ENCODE measurements around the gene SPIRE1. TPM values are rescaled to one million over a fixed set of nuclear protein-coding genes. Genes with fewer than 3 reads are reported as not detected.

SPIRE1 gene
- total and polyA plus RNA-seq, 2 of the 4 experiments (the other 2 are of a cell fraction), result 11.6 to 31.4 TPM

DNA sequence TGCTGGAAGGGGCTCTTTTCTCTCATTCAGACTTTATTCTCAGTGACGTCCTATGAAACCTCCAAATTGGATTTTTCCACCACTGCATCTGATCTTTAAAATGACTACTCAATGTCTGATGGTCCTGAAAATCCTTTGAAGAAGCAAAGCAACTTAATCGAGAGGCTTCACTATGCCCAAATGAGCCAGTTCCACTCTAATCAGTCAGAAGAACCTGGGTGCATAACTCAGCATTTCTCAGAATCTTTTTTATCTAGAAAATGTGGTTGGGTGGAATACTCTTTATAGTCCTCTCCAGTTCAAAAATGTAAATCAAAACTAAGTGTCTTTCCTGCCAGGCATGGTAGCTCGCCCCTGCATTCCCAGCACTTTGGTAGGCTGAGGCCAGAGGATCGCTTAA is 189.5 kb downstream of the SPIRE1 start:
- no peak for TF ChIP-seq RAD21 (IDR thresholded peaks at IDR 0.05; ENCODE audit: low read length)
- H3K9me1 ChIP-seq (ENCODE audit: insufficient read depth, low read length), result peaks cover 12% of the 10 kb centered on the region; the same call in 1 of the 2 replicates
- H2BK120ac ChIP-seq (ENCODE audit: low read depth, low read length), result no peak overlapping the region
- in situ Hi-C loops (cut with MboI; ENCODE audit: low sequenced_read_pairs), result no loop called here
- no peak overlapping the region for H4K5ac ChIP-seq (ENCODE audit: low read depth, low read length)
- WGBS, 2 experiments (ENCODE audit: extremely low coverage in 2 of 2, insufficient read length in 1 of 2), result no CpG with 5 or more reads among the region's 4 CpGs
- peaks cover 3% of the 10 kb centered on the region for H3K36me3 ChIP-seq (ENCODE audit: control insufficient read depth, insufficient read depth, low read length)
- H3K23ac ChIP-seq (ENCODE audit: low read depth, low read length), result no peak overlapping the region
- no peak overlapping the region for H2AFZ ChIP-seq (replicated peaks; ENCODE audit: low read length, poor library complexity)
- no peak overlapping the region for H4K8ac ChIP-seq (ENCODE audit: low read depth in 2 of 2, low read length in 2 of 2)
- H2BK20ac ChIP-seq (ENCODE audit: low read depth, low read length), result no peak overlapping the region
- DNase-seq (no peak), ATAC-seq (ENCODE audit: low read depth) (no peak)
- no peak overlapping the region for H2AK5ac ChIP-seq (ENCODE audit: low read depth, low read length)
- H2BK15ac ChIP-seq (ENCODE audit: low read depth, low read length), result no peak overlapping the region
- POLR2A ChIA-PET (ENCODE audit: unreplicated experiment), result no interaction called here
- H3K9ac ChIP-seq (ENCODE audit: low read depth, low read length), result no peak overlapping the region
- intact Hi-C loops (cut with micrococcal nuclease), result no loop called here
- H4K20me1 ChIP-seq (ENCODE audit: insufficient read depth, low read length), result no peaks in the 10 kb centered on the region
- no TSS peak for BruUV-seq (replicated peaks)
- H3K4me1 ChIP-seq (ENCODE audit: control insufficient read depth, insufficient read depth, low read length), result no peaks in the 10 kb centered on the region
- H3K4me2 ChIP-seq (ENCODE audit: low read depth, low read length), result no peak overlapping the region
- H3K9me3 ChIP-seq (ENCODE audit: control insufficient read depth, insufficient read depth, low read length), result no peaks in the 10 kb centered on the region
- dilution Hi-C loops (cut with HindIII; ENCODE audit: low sequenced_read_pairs, unreplicated experiment), result no loop called here
- H2AK9ac ChIP-seq (replicated peaks; ENCODE audit: low read depth, low read length, poor library complexity), result no peak overlapping the region
- no peak overlapping the region for H3K14ac ChIP-seq (replicated peaks; ENCODE audit: low read depth, low read length)
- H3K56ac ChIP-seq (ENCODE audit: extremely low read depth, insufficient read depth, low read length), result no peak overlapping the region
- no peaks in the 10 kb centered on the region; a peak in 1 of 4 replicates for H3K79me1 ChIP-seq (ENCODE audit: low read depth in 1 of 2, low read length in 2 of 2)
- no peak overlapping the region for H3K18ac ChIP-seq (ENCODE audit: low read depth, low read length)
- no peak overlapping the region for H2BK5ac ChIP-seq (ENCODE audit: low read depth, low read length, poor library complexity, severe bottlenecking)
- H3K27ac ChIP-seq (ENCODE audit: insufficient read depth, low read length), result no peak overlapping the region
- no peak overlapping the region for H3K4ac ChIP-seq (ENCODE audit: low read depth, low read length)
- H3K4me3 ChIP-seq (ENCODE audit: insufficient read depth, low read depth, low read length), result no peak overlapping the region
- no peaks in the 10 kb centered on the region for H3K27me3 ChIP-seq (ENCODE audit: control insufficient read depth, insufficient read depth, low read length)
- CTCF ChIA-PET, result no interaction called here
- H4K91ac ChIP-seq (ENCODE audit: insufficient read depth, low read depth, low read length), result no peak overlapping the region

Data from IMR-90 (cell line).